AG09309 (cell line): ENCODE results near the gene ZNF57.
"Not testable (repeated sequence)": the region's sequence is repeated elsewhere in the genome, so short reads cannot be mapped to it uniquely, and the experiment has no call there.

Experiments
- DNase-seq: peaks from one replicate; pipeline ENCODE4 v3.0.0-alpha.2; 2010; ENCODE audit warnings: low read depth
- H3K4me3 ChIP-seq: 2 replicates; pipeline ENCODE4 v1.5.1; 2011; ENCODE audit warnings: mild to moderate bottlenecking, low read depth, low read length, moderate library complexity; ENCODE audit not compliant: control insufficient read depth
- CTCF ChIP-seq: IDR thresholded peaks from 2 replicates; pipeline ENCODE4 v1.5.1; 2011; ENCODE audit warnings: mild to moderate bottlenecking, low read depth, low read length, inconsistent platforms; ENCODE audit not compliant: insufficient read depth, control insufficient read depth; ENCODE audit errors: missing control alignments

The ZNF57 gene

GRCh38 chr19:2952953-2953481, 52.3 kb downstream of the ZNF57 start:
- no peak for DNase-seq
- no peak for TF ChIP-seq CTCF
- peak overlapping the region; percentile 26 for H3K4me3 ChIP-seq

DNA sequence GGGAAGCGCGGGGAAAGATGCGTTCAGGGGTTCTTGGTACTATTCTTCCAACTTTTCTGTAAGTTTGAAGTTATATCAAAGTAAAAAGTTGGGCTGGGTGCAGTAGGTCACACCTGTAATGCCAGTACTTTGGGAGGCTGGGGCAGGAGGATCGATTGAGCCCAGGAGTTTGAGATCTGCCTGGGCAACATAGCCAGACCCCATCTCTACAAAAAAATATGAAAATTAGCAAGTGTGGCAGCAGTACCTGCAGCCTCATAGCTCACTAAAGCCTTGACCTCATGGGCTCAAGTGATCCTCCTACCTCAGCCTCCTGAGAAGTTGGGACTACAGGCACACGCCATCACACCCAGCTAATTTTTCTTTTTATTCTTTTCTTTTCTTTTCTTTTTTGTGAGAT, 56.4 kb downstream of the ZNF57 start:
- no peak for DNase-seq
- no peak for TF ChIP-seq CTCF
- no peak overlapping the region for H3K4me3 ChIP-seq

DNA sequence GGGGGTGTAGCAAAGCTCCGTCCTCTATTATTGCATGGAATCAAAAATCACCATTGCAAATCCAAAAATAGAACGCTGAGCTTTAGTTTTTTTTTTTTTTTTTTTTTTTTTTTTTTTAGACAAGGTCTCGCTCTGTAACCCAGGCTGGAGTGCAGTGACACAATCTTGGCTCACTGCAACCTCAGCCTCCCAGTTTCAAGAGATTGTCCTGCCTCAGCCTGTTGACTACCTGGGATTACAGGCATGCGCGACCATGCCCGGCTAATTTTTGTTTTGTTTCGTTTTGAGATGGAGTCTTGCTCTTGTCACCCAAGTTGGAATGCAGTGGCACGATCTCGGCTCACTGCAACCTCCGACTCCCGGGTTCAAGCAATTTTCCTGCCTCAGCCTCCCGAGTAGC, 59.4 kb downstream of the ZNF57 start:
- no peak for TF ChIP-seq CTCF
- no peak for DNase-seq
- H3K4me3 ChIP-seq, result no peak overlapping the region

- TF ChIP-seq CTCF, result peak; percentile 53
- DNase-seq, result no peak
- no peak overlapping the region for H3K4me3 ChIP-seq
Observed at GRCh38 chr19:2962018-2962670, 61.4 kb downstream of the ZNF57 start.

DNA sequence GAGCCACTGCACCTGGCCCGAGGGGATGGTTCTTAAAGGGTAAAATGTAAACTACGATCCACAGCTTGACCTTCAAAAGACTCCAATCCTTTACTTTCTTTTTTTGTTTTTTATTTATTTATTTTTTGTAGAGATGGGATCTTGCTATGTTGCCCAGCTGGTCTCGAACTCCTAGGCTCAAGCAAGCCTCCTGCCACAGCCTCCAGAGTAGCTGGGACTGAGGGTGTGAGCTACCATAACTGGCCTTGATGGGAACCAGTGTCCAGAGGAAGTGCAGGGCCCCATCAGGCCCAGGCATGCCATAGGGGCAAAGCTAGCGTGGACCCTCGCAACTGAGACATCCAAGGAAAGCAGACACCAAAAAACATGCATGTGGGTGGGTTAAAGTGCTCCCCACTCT, 62.4 kb downstream of the ZNF57 start:
- H3K4me3 ChIP-seq, result no peak overlapping the region
- no peak for DNase-seq
- TF ChIP-seq CTCF, result no peak

- DNase-seq, H3K4me3 ChIP-seq: not testable (repeated sequence)
Observed at GRCh38 chr19:2963631-2964030, 62.9 kb downstream of the ZNF57 start.

DNA sequence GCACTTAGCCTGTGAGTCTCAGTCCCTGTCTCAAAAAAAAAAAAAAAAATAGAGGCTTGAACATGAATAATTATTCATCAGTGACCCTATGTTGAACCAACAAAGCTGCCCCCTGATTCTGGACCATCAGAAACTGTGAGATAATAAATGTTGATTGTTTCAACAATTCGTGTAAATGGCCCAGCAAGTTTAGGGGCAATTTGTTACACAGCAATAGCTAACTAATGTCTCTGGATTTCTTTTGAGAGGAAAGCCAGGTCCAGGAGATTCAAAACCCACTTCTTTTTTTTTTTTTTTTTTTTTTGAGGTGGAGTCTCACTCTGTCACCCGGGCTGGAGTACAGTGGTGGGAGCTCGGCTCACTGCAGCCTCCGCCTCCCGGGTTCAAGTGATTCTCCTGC, 64.1 kb downstream of the ZNF57 start:
- TF ChIP-seq CTCF, result no peak
- H3K4me3 ChIP-seq, result no peak overlapping the region
- no peak for DNase-seq
